Mesothelial cell of epicardium (in vitro differentiated cells): ENCODE results near the gene QKI. TPM values are rescaled to one million over a fixed set of nuclear protein-coding genes. Genes with fewer than 3 reads are reported as not detected.
A peak's percentile ranks its signal among the peaks of the same experiment; 100 is the strongest.

Source experiments
- DNase-seq, 2 experiments: peaks; one replicate each; pipeline ENCODE4 v3.0.0; 2021; ENCODE audit warnings: low spot score in 2 of 2; ENCODE audit not compliant: unreplicated experiment in 2 of 2
- H3K27ac Mint-ChIP-seq: 2 replicates; pipeline ENCODE4 v1.8.0; 2021; ENCODE audit warnings: mixed read lengths
- H3K27me3 Mint-ChIP-seq: 2 replicates; pipeline ENCODE4 v1.8.0; 2021; ENCODE audit warnings: low read depth, mixed read lengths
- H3K36me3 Mint-ChIP-seq: 2 replicates; pipeline ENCODE4 v1.8.0; 2021; ENCODE audit warnings: mixed read lengths
- H3K4me1 Mint-ChIP-seq: 2 replicates; pipeline ENCODE4 v1.8.0; 2021; ENCODE audit warnings: mixed read lengths
- H3K4me3 Mint-ChIP-seq: 2 replicates; pipeline ENCODE4 v1.8.0; 2021; ENCODE audit warnings: mild to moderate bottlenecking, moderate library complexity, mixed read lengths
- H3K9me3 Mint-ChIP-seq: 2 replicates; pipeline ENCODE4 v1.8.0; 2021; ENCODE audit warnings: mixed read lengths
- CTCF ChIP-seq: fragments of 200-600 bp; sonication (generic); IDR thresholded peaks from one replicate; pipeline ENCODE4 v1.5.0; 2021; ENCODE audit warnings: antibody characterized with exemption; ENCODE audit not compliant: unreplicated experiment
- total RNA-seq: library from RNA; stranded (reverse); gene quantifications from 3 replicates; pipeline ENCODE4 v1.2.1, GENCODE V29; 2021

The QKI gene
- total RNA-seq, 1 donor from 2014 or later, result 133 TPM

- no peak overlapping the region for H3K27ac Mint-ChIP-seq
- no peaks in the 10 kb centered on the region for H3K4me1 Mint-ChIP-seq
- H3K9me3 Mint-ChIP-seq, result peaks cover 52% of the 10 kb centered on the region
- H3K4me3 Mint-ChIP-seq, result no peak overlapping the region
- TF ChIP-seq CTCF, result no peak
- DNase-seq, result no peak
- peaks cover 57% of the 10 kb centered on the region for H3K36me3 Mint-ChIP-seq
- no peaks in the 10 kb centered on the region for H3K27me3 Mint-ChIP-seq
Measured at GRCh38 chr6:163504984-163505640, 90.6 kb downstream of the QKI start.

- TF ChIP-seq CTCF, result no peak
- H3K27ac Mint-ChIP-seq, result peak overlapping the region; percentile 2
- no peaks in the 10 kb centered on the region for H3K27me3 Mint-ChIP-seq
- no peak overlapping the region for H3K4me3 Mint-ChIP-seq
- no peak for DNase-seq
- peaks cover under 1% of the 10 kb centered on the region for H3K4me1 Mint-ChIP-seq
- peaks cover 47% of the 10 kb centered on the region for H3K9me3 Mint-ChIP-seq
- peaks cover 47% of the 10 kb centered on the region for H3K36me3 Mint-ChIP-seq
Measured at GRCh38 chr6:163507965-163508364, 93.4 kb downstream of the QKI start.

GRCh38 chr6:163513003-163513402 lies 98.5 kb downstream of the QKI start:
- DNase-seq, result no peak
- no peak for TF ChIP-seq CTCF
- no peak overlapping the region for H3K4me3 Mint-ChIP-seq
- H3K27ac Mint-ChIP-seq, result no peak overlapping the region
- peaks cover 10% of the 10 kb centered on the region for H3K36me3 Mint-ChIP-seq
- no peaks in the 10 kb centered on the region for H3K27me3 Mint-ChIP-seq
- peaks cover 3% of the 10 kb centered on the region for H3K9me3 Mint-ChIP-seq
- peaks cover 9% of the 10 kb centered on the region for H3K4me1 Mint-ChIP-seq

- Mint-ChIP-seq H3K27ac (peak overlapping the region; percentile 18), H3K4me3 (no peak overlapping the region), H3K9me3 (no peaks in the 10 kb centered on the region), H3K36me3 (peaks cover 7% of the 10 kb centered on the region), H3K4me1 (peaks cover 12% of the 10 kb centered on the region), H3K27me3 (no peaks in the 10 kb centered on the region)
- no peak for DNase-seq
- TF ChIP-seq CTCF, result no peak
Measured at GRCh38 chr6:163513570-163514166, 99.2 kb downstream of the QKI start.

GRCh38 chr6:163516908-163517307 lies 102.4 kb downstream of the QKI start:
- no peaks in the 10 kb centered on the region for H3K9me3 Mint-ChIP-seq
- no peak for DNase-seq
- no peak overlapping the region for H3K4me3 Mint-ChIP-seq
- H3K27me3 Mint-ChIP-seq, result no peaks in the 10 kb centered on the region
- peaks cover 12% of the 10 kb centered on the region for H3K4me1 Mint-ChIP-seq
- no peak for TF ChIP-seq CTCF
- H3K27ac Mint-ChIP-seq, result peak overlapping the region; percentile 23
- H3K36me3 Mint-ChIP-seq, result peaks cover 4% of the 10 kb centered on the region
